Measurements from ENCODE around the gene LAIR2.

LAIR2 gene

DNA sequence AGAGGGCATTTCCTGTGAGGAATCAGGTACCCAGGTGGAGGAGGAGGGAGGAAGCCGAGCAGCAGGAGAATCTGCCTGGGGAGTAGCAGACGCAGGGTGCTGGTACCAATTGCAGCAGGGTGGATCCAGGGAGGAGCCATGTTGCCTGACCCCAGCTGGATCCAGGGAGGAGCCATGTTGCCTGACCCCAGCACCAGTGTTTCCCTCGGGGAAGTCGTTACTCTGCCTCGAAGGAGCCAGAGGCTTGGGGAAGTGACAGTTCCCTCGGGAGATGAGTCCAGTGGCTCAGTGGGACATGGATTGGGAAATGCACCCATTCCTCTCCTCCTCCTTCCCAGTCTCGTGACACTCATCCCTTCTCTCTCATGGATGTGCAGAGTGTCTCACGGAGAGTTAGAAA lies 31.5 kb downstream of the LAIR2 start:
- no peak for DNase-seq (ENCODE audit: low read depth)

- DNase-seq (ENCODE audit: low read depth) = no peak
Observed at GRCh38 chr19:54535601-54536000, 33.0 kb downstream of the LAIR2 start.

DNA sequence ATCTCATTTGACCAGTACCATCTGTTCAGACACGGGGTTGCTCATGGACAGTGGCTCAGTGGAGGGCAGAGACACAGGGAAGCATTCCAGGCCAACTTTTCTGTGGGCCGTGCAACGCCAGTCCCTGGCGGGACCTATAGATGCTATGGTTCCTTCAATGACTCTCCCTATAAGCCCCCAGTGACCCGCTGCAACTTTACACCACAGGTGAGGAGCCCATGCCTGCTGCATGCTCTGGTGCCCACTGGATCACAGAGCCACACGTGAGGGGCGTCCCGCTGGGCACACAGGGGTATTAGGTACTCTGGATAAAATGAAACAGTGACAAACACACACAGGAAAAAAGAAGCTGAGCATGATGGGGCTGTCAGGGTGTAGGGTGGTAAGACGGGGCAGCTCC lies 34.3 kb downstream of the LAIR2 start:
- DNase-seq (ENCODE audit: low read depth) = no peak

- no peak for DNase-seq (ENCODE audit: low read depth)
Observed at GRCh38 chr19:54541712-54542111, 39.1 kb downstream of the LAIR2 start.

- no peak for DNase-seq (ENCODE audit: low read depth)
Observed at GRCh38 chr19:54548806-54549205, 46.2 kb downstream of the LAIR2 start.

DNA sequence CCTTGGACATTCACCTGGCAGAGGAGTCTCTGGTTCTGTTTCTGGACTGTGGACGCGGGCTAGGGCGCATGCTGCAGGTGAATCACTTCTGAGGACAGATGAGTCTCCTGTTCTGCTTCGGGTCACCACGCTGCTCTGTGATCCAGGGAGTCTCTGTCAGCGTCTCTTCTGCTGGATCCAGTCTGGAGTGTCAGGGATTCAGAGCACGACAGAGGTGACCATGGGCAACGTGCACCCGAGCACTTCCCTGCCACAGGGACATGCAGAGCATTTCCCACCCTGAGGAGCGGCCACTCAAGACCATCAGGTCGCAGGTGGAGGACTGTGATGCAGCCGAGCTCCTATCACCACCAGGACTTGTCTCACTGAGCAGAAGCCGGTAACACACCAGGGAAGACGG lies 46.6 kb downstream of the LAIR2 start:
- no peak for DNase-seq (ENCODE audit: low read depth)

DNA sequence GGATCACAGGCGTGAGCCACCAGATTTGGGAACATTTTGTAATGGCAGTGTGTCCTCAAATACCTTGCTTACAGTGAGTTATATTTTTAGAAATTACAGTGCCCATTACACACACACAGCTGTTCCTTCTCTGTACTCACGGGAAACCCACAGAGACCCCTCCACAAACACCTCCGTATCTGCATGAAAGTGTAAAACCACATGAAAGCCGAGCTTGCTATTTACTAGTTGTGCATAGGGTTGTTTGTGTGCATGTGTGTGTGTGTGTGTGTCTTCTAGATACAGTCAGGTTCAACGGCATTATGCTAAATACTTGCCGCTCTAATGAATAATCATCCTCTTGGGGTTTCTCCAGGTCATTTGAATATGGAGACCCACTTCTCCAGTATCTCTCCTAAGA lies 48.7 kb downstream of the LAIR2 start:
- peak; percentile 25 for DNase-seq (ENCODE audit: low read depth)

DNA sequence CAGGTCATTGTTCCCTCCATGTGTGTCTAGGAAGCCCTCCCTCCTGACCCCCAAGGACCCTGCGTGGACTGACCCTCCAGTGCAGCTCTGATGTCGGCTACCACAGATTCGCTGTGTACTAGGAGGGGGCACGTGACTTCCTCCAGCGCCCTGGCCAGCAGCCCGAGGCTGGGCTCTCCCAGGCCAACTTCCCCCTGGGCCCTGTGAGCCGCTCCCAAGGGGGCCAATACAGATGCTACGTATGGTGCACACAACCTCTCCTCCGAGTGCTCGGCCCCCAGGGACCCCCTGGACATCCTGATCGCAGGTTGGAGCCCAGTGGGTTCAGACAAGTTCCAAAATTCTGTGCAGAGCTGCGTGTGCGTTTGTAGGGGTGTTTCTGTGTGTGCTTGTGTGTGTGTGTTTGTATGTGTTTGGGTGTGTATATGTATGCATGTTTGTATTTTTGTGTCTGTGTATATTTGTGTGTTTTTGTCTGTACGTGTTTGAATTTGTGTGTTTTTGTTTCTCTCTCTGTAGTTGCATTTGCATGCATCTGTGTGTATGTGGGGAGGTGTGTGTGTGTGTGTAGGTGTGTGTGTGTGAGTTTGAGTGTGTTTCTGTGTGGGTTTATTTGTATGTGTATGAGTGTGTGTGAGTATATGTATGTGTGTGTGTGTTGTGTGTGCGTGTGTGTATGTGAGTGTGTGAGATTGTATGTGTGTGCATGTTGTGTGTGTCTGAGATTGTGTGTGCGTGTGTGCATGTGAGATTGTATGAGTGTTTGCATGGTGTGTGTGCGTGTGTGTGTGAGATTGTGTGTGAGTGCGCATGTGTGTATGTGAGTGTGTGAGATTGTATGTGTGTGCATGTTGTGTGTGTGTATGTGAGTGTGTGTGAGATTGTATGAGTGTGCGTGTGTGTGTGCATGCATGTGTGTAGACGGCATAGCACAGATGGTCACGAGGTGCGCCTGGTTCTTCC lies 49.6 kb downstream of the LAIR2 start:
- DNase-seq (ENCODE audit: low read depth) = no peak

- DNase-seq (ENCODE audit: low read depth) = no peak
Observed at GRCh38 chr19:54552913-54553310, 50.3 kb downstream of the LAIR2 start.

GRCh38 chr19:54554006-54554405 lies 51.4 kb downstream of the LAIR2 start:
- DNase-seq (ENCODE audit: low read depth) = no peak

GRCh38 chr19:54554896-54555295 lies 52.3 kb downstream of the LAIR2 start:
- DNase-seq (ENCODE audit: low read depth) = no peak

DNA sequence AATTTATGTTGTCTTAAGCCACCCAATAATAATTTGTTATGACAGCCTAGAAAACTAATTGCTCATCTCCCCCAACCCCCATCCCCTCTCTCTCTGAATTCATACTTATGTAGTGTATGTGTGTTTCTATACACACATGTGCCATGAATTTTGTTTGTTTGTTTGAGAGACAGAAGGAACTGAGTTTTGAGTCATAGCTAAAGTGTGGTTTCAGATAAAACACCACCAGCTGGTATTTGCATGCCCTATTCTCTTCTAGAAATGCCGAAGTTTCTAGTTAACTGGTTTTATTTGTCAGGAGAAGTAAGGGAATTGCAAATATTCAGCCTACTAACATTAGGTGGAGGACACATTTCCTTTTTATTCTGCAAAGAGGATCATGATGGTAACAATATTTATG lies 53.6 kb downstream of the LAIR2 start:
- no peak for DNase-seq (ENCODE audit: low read depth)

- DNase-seq (ENCODE audit: low read depth) = no peak
Observed at GRCh38 chr19:54558339-54558738, 55.7 kb downstream of the LAIR2 start.

Measured in activated gamma-delta T cell treated with anti-CD3 and anti-CD28 coated beads, Interleukin-2, amount 50 U/mL, for 16 hours (primary cell).